ENCODE measurements around the gene PPHLN1.

Gene PPHLN1

DNA sequence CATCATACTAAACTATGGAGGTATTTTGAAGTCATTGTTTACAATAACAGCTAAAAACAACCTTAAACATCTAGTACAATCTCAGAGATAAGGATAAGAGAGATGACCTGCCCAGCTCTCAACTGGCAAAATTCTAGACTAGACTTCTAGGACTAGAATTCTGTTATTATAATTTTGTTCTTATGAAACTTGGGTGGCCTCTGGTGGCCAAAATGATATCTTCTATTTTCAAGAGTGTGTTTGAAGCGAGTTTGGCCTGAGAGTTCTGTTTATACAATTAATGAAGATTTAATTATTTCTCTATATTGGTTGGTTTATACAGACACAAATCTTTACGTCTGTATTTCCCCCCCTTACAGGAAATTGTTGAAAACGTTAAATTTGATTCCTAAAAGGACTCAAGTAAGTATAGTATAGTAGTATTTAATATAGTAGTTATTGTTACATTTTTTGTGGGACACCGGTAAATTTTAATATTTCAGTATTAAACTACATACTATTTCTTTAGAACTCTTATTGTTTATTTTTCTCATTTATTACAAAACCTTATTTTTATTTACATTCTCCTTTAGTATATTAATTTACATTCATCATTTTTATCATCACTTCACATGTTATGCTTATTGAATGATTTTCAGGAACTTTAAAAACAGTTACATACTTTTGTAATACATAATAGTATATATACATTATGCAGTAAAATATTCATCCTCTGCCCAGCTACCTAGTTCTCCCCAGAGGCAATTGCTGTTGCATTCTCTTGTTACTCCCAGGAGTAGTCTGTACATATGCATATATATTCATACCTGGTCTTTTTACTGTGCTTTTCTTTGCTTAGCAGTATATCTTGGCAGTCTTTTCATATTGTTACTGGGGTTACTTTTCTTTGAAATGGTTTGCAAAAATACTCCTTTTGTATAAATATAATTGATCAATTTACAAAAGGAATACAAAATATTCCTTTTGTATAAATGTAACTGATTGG, 6.6 kb downstream of the PPHLN1 start:
- Histone ChIP-seq H2AK5ac (ENCODE audit: low read depth, low read length) (no peak overlapping the region), H3K23ac (ENCODE audit: low read depth, low read length, poor library complexity) (no peak overlapping the region), H3K9ac (ENCODE audit: low read depth, low read length, poor library complexity) (no peak overlapping the region), H3K36me3 (replicated peaks in 1 of 2; ENCODE audit: control insufficient read depth in 2 of 2, insufficient read depth in 2 of 2, low read length in 2 of 2) (peaks cover 2 to 36% of the 10 kb centered on the region in 2 donors), H4K91ac (ENCODE audit: low read depth, low read length, poor library complexity) (no peak overlapping the region), H3K27me3 (ENCODE audit: control insufficient read depth in 3 of 3, insufficient read depth in 3 of 3, low read depth in 1 of 3, low read length in 3 of 3) (no peaks in the 10 kb centered on the region), H3K14ac (ENCODE audit: low read length) (no peak overlapping the region), H3K9me3 (replicated peaks in 1 of 2; ENCODE audit: control insufficient read depth in 2 of 2, insufficient read depth in 1 of 2, low read depth in 1 of 2, low read length in 2 of 2) (no peaks in the 10 kb centered on the region), H2BK15ac (ENCODE audit: low read length) (no peak overlapping the region), H2BK12ac (ENCODE audit: low read length) (no peak overlapping the region), H3K4me2 (ENCODE audit: insufficient read depth, low read length, poor library complexity, severe bottlenecking) (no peak overlapping the region), H3K4me1 (ENCODE audit: control insufficient read depth in 2 of 2, insufficient read depth in 1 of 2, low read depth in 1 of 2, low read length in 2 of 2) (peaks cover 0 to 1% of the 10 kb centered on the region in 2 donors), H4K8ac (ENCODE audit: low read depth, low read length) (no peak overlapping the region), H2BK120ac (ENCODE audit: low read depth, low read length) (no peak overlapping the region), H3K4ac (ENCODE audit: low read length) (no peak overlapping the region), H2AFZ (ENCODE audit: low read length) (no peak overlapping the region), H3K79me1 (ENCODE audit: low read depth, low read length) (no peaks in the 10 kb centered on the region), H3K4me3 (ENCODE audit: low read length in 2 of 2) (no peak overlapping the region), H3K27ac (replicated peaks; ENCODE audit: low read length) (no peak overlapping the region), H3K18ac (ENCODE audit: low read length) (no peak overlapping the region), H2BK5ac (ENCODE audit: low read length) (no peak overlapping the region)
- no peak for DNase-seq (ENCODE audit: low spot score)
- WGBS, 2 donors (ENCODE audit: extremely low coverage in 2 of 2, insufficient read length in 2 of 2, insufficient replicate concordance in 1 of 2) = no CpG with 5 or more reads among the region's 4 CpGs

GRCh38 chr12:42336286-42336685, 10.3 kb downstream of the PPHLN1 start:
- DNase-seq (ENCODE audit: low spot score) = no peak
- H3K9ac ChIP-seq (ENCODE audit: low read depth, low read length, poor library complexity) = no peak overlapping the region
- no peaks in the 10 kb centered on the region for H3K79me1 ChIP-seq (ENCODE audit: low read depth, low read length)
- H3K14ac ChIP-seq (ENCODE audit: low read length) = no peak overlapping the region
- no peak overlapping the region for H3K4me2 ChIP-seq (ENCODE audit: insufficient read depth, low read length, poor library complexity, severe bottlenecking)
- H3K36me3 ChIP-seq (replicated peaks in 1 of 2; ENCODE audit: control insufficient read depth in 2 of 2, insufficient read depth in 2 of 2, low read length in 2 of 2) = peaks cover 3 to 56% of the 10 kb centered on the region in 2 donors
- no peaks in the 10 kb centered on the region for H3K9me3 ChIP-seq (replicated peaks in 1 of 2; ENCODE audit: control insufficient read depth in 2 of 2, insufficient read depth in 1 of 2, low read depth in 1 of 2, low read length in 2 of 2)
- H3K23ac ChIP-seq (ENCODE audit: low read depth, low read length, poor library complexity) = no peak overlapping the region
- no peak overlapping the region for H2AK5ac ChIP-seq (ENCODE audit: low read depth, low read length)
- no peaks in the 10 kb centered on the region for H3K27me3 ChIP-seq (ENCODE audit: control insufficient read depth in 3 of 3, insufficient read depth in 3 of 3, low read depth in 1 of 3, low read length in 3 of 3)
- no peak overlapping the region for H3K27ac ChIP-seq (replicated peaks; ENCODE audit: low read length)
- H3K4ac ChIP-seq (ENCODE audit: low read length) = no peak overlapping the region
- H3K18ac ChIP-seq (ENCODE audit: low read length) = no peak overlapping the region
- H3K4me1 ChIP-seq (ENCODE audit: control insufficient read depth in 2 of 2, insufficient read depth in 1 of 2, low read depth in 1 of 2, low read length in 2 of 2) = no peaks in the 10 kb centered on the region
- no peak overlapping the region for H2BK15ac ChIP-seq (ENCODE audit: low read length)
- no peak overlapping the region for H4K91ac ChIP-seq (ENCODE audit: low read depth, low read length, poor library complexity)
- WGBS, 2 donors (ENCODE audit: extremely low coverage in 2 of 2, insufficient read length in 2 of 2, insufficient replicate concordance in 1 of 2) = no CpG with 5 or more reads among the region's 1 CpG
- no peak overlapping the region for H2AFZ ChIP-seq (ENCODE audit: low read length)
- H4K8ac ChIP-seq (ENCODE audit: low read depth, low read length) = no peak overlapping the region
- H2BK12ac ChIP-seq (ENCODE audit: low read length) = no peak overlapping the region
- H2BK5ac ChIP-seq (ENCODE audit: low read length) = no peak overlapping the region
- no peak overlapping the region for H2BK120ac ChIP-seq (ENCODE audit: low read depth, low read length)
- no peak overlapping the region for H3K4me3 ChIP-seq (ENCODE audit: low read length in 2 of 2)

DNA sequence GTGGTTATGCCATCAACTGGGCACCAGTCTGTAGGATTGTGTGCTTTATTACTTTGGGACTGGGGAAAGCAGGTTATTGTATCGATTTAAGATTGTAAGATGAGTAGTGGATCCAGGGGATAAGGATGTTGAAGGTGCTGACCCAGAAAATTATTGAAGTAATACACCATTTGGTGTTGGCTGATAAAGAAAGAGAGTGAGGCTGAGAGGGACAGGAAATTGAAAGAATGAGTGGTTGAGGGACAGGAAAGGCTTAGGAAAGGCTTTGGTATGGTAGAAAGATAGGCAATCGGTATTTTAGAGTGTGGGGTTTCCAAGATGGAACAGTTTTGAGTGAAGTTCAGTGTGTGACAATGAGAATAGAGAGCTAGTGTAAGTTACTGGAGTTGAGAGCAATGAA, 12.3 kb downstream of the PPHLN1 start:
- no peak overlapping the region for H3K9ac ChIP-seq (ENCODE audit: low read depth, low read length, poor library complexity)
- H2AK5ac ChIP-seq (ENCODE audit: low read depth, low read length) = no peak overlapping the region
- no peak for DNase-seq (ENCODE audit: low spot score)
- no peak overlapping the region for H3K18ac ChIP-seq (ENCODE audit: low read length)
- H3K4me1 ChIP-seq (ENCODE audit: control insufficient read depth in 2 of 2, insufficient read depth in 1 of 2, low read depth in 1 of 2, low read length in 2 of 2) = no peaks in the 10 kb centered on the region
- no peak overlapping the region for H3K4me2 ChIP-seq (ENCODE audit: insufficient read depth, low read length, poor library complexity, severe bottlenecking)
- no peak overlapping the region for H2BK12ac ChIP-seq (ENCODE audit: low read length)
- WGBS, 2 donors (ENCODE audit: extremely low coverage in 2 of 2, insufficient read length in 2 of 2, insufficient replicate concordance in 1 of 2) = 100% methylated on average over 1 of the region's 2 CpGs; no CpG with 5 or more reads in 1 of the 2 donors
- H2BK120ac ChIP-seq (ENCODE audit: low read depth, low read length) = no peak overlapping the region
- H2BK15ac ChIP-seq (ENCODE audit: low read length) = no peak overlapping the region
- H3K27me3 ChIP-seq (ENCODE audit: control insufficient read depth in 3 of 3, insufficient read depth in 3 of 3, low read depth in 1 of 3, low read length in 3 of 3) = no peaks in the 10 kb centered on the region
- H3K79me1 ChIP-seq (ENCODE audit: low read depth, low read length) = no peaks in the 10 kb centered on the region
- H2AFZ ChIP-seq (ENCODE audit: low read length) = no peak overlapping the region
- H3K23ac ChIP-seq (ENCODE audit: low read depth, low read length, poor library complexity) = no peak overlapping the region
- no peak overlapping the region for H3K4me3 ChIP-seq (ENCODE audit: low read length in 2 of 2)
- H3K36me3 ChIP-seq (replicated peaks in 1 of 2; ENCODE audit: control insufficient read depth in 2 of 2, insufficient read depth in 2 of 2, low read length in 2 of 2) = peaks cover 3 to 67% of the 10 kb centered on the region in 2 donors
- H4K91ac ChIP-seq (ENCODE audit: low read depth, low read length, poor library complexity) = no peak overlapping the region
- no peak overlapping the region for H3K27ac ChIP-seq (replicated peaks; ENCODE audit: low read length)
- no peak overlapping the region for H3K4ac ChIP-seq (ENCODE audit: low read length)
- no peaks in the 10 kb centered on the region for H3K9me3 ChIP-seq (replicated peaks in 1 of 2; ENCODE audit: control insufficient read depth in 2 of 2, insufficient read depth in 1 of 2, low read depth in 1 of 2, low read length in 2 of 2)
- no peak overlapping the region for H4K8ac ChIP-seq (ENCODE audit: low read depth, low read length)
- H3K14ac ChIP-seq (ENCODE audit: low read length) = no peak overlapping the region
- no peak overlapping the region for H2BK5ac ChIP-seq (ENCODE audit: low read length)

DNA sequence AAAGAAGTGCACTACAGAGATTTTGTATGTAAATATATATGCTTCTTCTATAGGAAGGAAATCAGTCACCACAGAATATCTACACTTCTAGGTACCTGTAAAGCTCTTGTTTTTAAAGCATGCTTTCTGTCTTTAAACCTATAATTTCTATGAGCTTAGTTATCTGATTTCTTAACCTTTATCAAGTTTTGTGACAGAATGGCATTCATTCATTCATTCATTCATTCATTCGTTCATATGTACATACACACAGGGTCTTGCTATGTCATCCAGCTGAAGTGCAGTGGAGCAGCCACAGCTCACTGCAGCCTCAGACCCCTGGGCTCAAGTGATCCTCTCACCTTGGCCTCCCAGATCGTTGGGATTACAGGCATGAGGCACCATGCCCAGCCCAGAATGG, 16.1 kb downstream of the PPHLN1 start:
- Histone ChIP-seq H2BK120ac (ENCODE audit: low read depth, low read length) (no peak overlapping the region), H3K36me3 (replicated peaks in 1 of 2; ENCODE audit: control insufficient read depth in 2 of 2, insufficient read depth in 2 of 2, low read length in 2 of 2) (peaks cover 4 to 67% of the 10 kb centered on the region in 2 donors), H3K18ac (ENCODE audit: low read length) (no peak overlapping the region), H3K27ac (replicated peaks; ENCODE audit: low read length) (no peak overlapping the region), H4K91ac (ENCODE audit: low read depth, low read length, poor library complexity) (no peak overlapping the region), H4K8ac (ENCODE audit: low read depth, low read length) (no peak overlapping the region), H3K27me3 (ENCODE audit: control insufficient read depth in 3 of 3, insufficient read depth in 3 of 3, low read depth in 1 of 3, low read length in 3 of 3) (no peaks in the 10 kb centered on the region), H2AK5ac (ENCODE audit: low read depth, low read length) (no peak overlapping the region), H2AFZ (ENCODE audit: low read length) (no peak overlapping the region), H3K4me3 (ENCODE audit: low read length in 2 of 2) (no peak overlapping the region), H2BK12ac (ENCODE audit: low read length) (no peak overlapping the region), H3K14ac (ENCODE audit: low read length) (no peak overlapping the region), H3K9me3 (replicated peaks in 1 of 2; ENCODE audit: control insufficient read depth in 2 of 2, insufficient read depth in 1 of 2, low read depth in 1 of 2, low read length in 2 of 2) (no peaks in the 10 kb centered on the region), H2BK5ac (ENCODE audit: low read length) (no peak overlapping the region), H3K23ac (ENCODE audit: low read depth, low read length, poor library complexity) (no peak overlapping the region), H2BK15ac (ENCODE audit: low read length) (no peak overlapping the region), H3K4me1 (ENCODE audit: control insufficient read depth in 2 of 2, insufficient read depth in 1 of 2, low read depth in 1 of 2, low read length in 2 of 2) (no peaks in the 10 kb centered on the region), H3K9ac (ENCODE audit: low read depth, low read length, poor library complexity) (no peak overlapping the region), H3K4me2 (ENCODE audit: insufficient read depth, low read length, poor library complexity, severe bottlenecking) (no peak overlapping the region), H3K79me1 (ENCODE audit: low read depth, low read length) (no peaks in the 10 kb centered on the region), H3K4ac (ENCODE audit: low read length) (no peak overlapping the region)
- WGBS, 2 donors (ENCODE audit: extremely low coverage in 2 of 2, insufficient read length in 2 of 2, insufficient replicate concordance in 1 of 2) = no CpG with 5 or more reads among the region's 2 CpGs
- no peak for DNase-seq (ENCODE audit: low spot score)

All from neuronal stem cell (in vitro differentiated cells).